GM21367 (cell line): ENCODE results near the gene TENT4A.

ENCODE experiments used
- ATAC-seq: cut with Tn5 transposase; IDR thresholded peaks from one replicate; pipeline ENCODE4 v1.9.1; 2021; ENCODE audit not compliant: unreplicated experiment

TENT4A gene

GRCh38 chr5:6731465-6732237, 18.4 kb downstream of the TENT4A start:
- ATAC-seq, result no peak

GRCh38 chr5:6732634-6733410, 19.6 kb downstream of the TENT4A start:
- no peak for ATAC-seq

GRCh38 chr5:6733411-6734242, 20.4 kb downstream of the TENT4A start:
- no peak for ATAC-seq

- no peak for ATAC-seq
Observed at GRCh38 chr5:6734243-6734700, 21.0 kb downstream of the TENT4A start.

- no peak for ATAC-seq
Observed at GRCh38 chr5:6734781-6735180, 21.5 kb downstream of the TENT4A start.

- ATAC-seq, result no peak
Observed at GRCh38 chr5:6736106-6736505, 22.9 kb downstream of the TENT4A start.

- ATAC-seq, result no peak
Observed at GRCh38 chr5:6736524-6737042, 23.4 kb downstream of the TENT4A start.

GRCh38 chr5:6737043-6737941, 24.1 kb downstream of the TENT4A start:
- peak; percentile 65 for ATAC-seq

- ATAC-seq, result no peak
Observed at GRCh38 chr5:6739603-6740002, 26.4 kb downstream of the TENT4A start.

GRCh38 chr5:6740586-6741150, 27.4 kb downstream of the TENT4A start:
- no peak for ATAC-seq

- ATAC-seq, result no peak
Observed at GRCh38 chr5:6742081-6742758, 29.0 kb downstream of the TENT4A start.

- no peak for ATAC-seq
Observed at GRCh38 chr5:6743161-6743560, 29.9 kb downstream of the TENT4A start.

GRCh38 chr5:6744841-6745705, 31.8 kb downstream of the TENT4A start:
- ATAC-seq, result no peak

GRCh38 chr5:6745706-6746222, 32.5 kb downstream of the TENT4A start:
- ATAC-seq, result peak; percentile 61

- no peak for ATAC-seq
Observed at GRCh38 chr5:6746244-6746643, 33.0 kb downstream of the TENT4A start.

GRCh38 chr5:6747103-6747502, 33.9 kb downstream of the TENT4A start:
- no peak for ATAC-seq

- no peak for ATAC-seq
Observed at GRCh38 chr5:6748142-6748541, 34.9 kb downstream of the TENT4A start.
